CD4-positive, alpha-beta T cell treated with Interleukin-1 beta for 1 hour (primary cell): Measurements from ENCODE around the gene GLYR1.

ENCODE experiments used
- DNase-seq, 2 donors: peaks; one replicate each; pipeline ENCODE4 v3.0.0-alpha.2; 2020 to 2022

Gene GLYR1

DNA sequence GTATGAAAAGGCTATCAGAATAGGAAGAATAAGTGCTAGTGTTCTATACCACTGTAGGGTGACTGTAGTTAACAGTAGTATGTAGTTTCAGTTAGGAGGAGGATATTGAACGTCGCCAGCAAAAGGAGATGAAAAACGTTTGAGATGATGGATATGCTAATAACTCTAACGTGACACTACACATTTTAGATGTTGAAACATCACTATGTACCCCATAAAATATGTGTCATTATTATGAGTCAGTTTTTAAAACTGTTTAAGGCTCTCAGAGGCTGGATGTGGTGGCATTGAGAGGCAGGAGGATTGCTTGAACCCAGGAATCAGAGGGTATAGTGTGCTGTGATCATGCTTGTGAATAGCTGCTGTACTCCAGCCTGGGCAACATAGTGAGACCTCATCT is 32.0 kb upstream of the GLYR1 start:
- no peak for DNase-seq

DNA sequence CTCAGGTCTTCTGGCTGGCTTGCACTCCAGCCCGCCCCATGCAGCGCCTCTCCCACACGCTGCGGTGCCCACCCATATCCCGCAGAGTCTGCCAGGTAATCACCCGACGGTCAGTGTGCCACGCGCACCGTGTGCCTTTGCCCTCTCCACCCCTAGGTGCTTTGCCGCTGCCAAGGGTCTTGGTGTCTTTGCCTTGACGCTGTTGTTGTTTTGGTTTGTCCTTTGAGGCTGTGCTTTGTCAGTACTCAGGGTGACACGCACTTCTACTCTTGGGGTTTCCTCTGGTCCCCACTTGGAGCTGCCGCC is 30.2 kb upstream of the GLYR1 start:
- DNase-seq, result no peak

DNA sequence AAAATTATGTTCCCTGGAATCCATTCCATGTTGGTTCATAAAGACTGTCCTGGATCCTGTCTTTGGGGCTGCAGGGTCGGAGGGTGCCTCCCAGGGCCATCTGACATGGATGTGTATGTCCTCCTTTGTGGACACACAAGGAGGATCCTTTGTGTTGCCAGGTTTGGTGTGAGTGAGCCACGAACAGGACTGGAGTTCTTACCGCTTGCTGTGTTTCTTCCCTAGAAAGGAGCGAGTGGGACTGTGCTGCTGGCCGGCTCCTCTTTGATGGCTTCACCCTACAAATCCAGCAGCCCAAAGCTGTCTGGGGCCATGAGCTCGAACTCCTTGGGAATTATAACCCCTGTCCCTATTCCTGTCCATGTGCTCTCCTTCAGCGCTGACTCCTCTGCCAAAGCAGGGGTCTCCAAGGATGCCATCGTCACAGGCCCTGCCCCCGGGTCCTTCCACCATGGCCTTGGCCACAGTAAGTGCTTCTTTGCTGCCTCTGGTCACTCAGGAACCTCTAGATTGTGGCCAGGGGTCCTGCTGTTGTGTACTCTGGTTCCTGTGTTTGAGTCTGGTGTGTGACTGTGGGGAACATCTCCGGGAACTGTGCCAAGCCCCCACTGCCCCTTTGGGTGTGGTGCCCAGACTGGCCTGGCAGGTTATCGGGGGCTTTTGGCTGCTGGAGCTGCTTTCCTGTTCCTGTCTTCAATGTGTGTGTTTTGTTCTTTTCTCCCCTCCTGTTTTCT is 29.7 kb upstream of the GLYR1 start:
- DNase-seq, result no peak

DNA sequence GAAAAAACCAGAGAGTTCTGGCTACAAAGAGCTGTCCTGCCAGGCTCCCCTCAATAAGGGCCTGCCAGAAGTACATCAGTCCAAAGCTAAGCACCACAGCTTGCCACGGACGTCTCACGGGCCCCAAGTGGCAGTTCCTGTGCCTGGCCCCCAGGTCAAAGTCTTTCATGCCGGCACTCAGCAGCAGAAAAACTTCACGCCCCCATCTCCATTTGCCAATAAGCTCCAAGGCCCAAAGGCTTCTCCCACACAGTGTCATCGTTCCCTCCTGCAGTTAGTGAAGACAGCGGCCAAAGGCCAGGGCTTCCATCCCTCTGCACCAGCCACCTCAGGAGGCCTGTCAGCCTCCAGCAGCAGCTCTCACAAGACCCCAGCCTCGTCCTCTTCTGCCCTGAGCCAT is 27.6 kb upstream of the GLYR1 start:
- DNase-seq, result no peak

DNA sequence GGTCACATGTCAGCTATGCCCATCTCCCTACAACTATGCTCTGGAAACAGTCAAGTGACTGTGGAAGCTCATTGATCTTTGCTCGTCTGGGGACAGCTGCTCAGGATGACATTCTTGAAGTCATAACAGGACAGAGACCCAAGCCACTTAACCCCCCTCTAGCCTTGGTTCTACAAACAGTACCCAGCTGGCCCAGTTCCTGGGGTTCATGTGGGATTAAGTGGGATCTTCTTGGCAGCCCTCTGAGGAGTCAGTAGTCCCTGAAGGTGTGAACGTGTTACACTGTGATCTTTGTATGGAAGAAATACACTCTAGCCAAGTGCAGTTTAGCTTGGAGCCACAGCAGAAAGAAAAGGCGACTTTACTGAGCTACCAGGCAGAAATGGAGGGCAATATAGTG is 26.0 kb upstream of the GLYR1 start:
- DNase-seq, result no peak

DNA sequence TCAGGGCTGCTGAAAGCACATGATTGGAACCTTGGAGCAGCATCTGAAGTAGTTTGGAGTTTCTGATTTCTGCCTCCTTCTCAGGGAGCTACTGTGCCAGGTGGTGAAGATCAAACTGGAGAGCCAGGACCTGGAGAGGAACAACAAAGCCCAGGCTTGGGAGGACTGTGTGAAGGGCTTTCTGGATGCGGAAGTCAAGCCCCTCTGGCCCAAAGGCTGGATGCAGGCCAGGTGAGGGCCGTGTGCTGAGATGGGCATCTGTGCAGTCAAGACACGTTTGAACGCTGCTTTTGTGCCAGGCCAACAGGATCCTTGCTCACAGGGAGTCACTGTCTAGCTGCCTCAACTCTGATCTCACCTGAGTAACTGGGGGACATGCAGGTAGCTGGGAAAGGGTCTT is 24.0 kb upstream of the GLYR1 start:
- DNase-seq, result no peak

DNA sequence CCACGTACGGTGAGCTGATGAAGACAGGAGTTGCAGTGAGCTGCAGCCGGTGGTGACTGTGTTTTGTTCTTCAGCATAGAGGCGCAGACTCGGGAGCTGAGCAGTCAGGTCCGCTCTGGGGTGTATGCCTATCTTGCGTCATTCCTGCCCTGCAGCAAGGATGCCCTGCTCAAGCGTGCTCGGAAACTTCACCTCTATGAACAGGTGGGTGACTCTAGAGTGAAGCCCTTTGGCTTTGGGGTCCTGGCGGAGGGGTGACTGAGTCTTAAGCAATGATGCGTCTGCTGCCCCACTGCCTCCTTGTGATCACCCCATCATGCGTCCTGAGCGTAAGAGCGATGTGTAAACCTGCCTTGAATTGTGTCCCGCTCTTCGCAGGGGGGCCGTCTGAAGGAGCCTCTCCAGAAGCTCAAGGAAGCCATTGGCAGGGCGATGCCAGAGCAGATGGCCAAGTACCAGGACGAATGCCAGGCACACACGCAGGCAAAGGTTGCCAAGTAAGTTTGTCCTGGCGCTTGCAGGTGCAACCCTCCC is 23.1 kb upstream of the GLYR1 start:
- no peak for DNase-seq

DNA sequence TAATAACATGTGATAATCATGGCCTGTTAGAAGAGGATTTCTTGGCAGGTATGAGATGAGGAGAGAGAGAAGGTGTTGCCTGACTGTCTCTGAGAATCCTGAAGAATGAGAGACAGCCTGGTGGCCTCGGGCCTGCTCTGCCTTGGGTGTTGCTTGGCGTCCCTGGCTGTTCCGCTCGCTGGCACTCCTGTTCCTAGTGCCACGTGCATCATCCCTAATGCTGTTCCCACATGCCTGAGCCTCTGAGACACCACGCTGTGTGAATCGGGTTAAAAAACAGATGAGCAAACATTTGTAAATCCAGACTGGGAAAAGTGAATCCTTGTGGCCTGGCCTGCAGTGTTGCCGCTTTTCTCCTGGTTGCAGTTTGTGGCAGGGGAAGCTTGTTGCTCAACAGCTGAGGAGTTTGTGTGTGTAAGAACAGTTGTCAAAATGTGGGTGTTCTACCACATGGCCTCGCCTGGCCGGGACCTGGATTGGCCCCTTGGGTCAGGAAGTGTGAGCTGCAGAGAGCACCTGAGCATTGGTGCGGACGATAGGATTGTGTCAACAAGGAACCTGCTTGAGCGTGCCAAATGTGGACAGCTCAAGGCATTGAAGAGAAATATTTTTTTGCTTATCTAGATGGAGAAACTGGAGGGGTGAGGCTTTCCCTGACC is 22.2 kb upstream of the GLYR1 start:
- DNase-seq, result no peak

DNA sequence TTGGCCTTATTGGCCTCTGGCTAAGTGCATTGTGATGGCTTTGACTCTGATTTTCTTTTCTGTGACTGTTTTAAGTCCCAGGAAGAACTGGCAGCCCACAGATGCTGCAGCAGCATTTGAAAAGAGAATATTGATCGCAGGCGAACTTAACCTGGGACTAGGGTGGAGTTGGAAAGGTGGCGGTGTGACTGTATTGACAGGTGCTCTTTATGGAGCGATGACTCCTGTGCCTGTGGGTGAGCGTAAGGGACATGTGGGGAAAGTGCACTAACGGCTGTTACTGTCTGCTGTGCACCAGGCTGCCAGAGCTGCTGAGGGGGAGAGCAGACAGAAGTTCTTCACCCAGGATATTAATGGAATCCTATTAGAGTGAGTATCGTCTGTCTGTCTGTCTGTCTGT is 21.4 kb upstream of the GLYR1 start:
- DNase-seq, result no peak

DNA sequence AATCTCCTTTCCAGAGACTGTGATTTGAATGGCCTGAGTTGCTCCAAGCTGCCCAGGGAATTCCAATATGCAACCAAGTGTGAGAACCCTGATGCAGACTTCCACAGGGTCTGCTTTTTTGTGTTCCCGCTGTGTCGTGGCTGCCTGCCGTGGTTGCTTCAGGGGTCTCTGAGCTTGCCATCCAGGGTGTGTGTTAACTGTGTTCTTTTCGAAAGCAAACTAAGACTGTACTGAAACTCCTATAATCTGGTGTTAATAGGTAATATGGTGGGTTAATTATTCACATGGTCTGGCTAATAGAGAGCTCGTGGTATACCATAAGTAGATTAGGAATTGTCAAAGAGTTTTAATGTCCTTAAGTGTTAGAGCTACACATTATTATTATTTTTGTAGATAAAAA is 20.9 kb upstream of the GLYR1 start:
- no peak for DNase-seq

DNA sequence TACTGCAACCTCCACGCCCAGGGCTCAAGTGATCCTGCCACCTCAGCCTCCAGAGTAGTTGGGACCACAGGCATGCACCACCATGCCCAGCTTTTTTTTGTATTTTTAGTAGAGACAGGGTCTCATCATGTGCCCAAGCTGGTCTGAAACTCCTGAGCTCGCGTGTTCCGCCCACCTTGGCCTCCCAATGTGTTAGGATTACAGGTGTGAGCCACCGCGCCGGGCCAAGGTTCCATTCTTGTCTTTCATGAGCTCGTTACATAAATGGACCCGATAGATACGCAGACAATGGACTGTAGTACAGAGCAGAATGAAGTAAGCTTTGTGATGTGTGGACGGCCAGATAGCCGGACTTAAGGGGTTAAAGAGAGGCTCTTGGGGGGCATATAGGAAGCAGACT is 19.5 kb upstream of the GLYR1 start:
- no peak for DNase-seq

DNA sequence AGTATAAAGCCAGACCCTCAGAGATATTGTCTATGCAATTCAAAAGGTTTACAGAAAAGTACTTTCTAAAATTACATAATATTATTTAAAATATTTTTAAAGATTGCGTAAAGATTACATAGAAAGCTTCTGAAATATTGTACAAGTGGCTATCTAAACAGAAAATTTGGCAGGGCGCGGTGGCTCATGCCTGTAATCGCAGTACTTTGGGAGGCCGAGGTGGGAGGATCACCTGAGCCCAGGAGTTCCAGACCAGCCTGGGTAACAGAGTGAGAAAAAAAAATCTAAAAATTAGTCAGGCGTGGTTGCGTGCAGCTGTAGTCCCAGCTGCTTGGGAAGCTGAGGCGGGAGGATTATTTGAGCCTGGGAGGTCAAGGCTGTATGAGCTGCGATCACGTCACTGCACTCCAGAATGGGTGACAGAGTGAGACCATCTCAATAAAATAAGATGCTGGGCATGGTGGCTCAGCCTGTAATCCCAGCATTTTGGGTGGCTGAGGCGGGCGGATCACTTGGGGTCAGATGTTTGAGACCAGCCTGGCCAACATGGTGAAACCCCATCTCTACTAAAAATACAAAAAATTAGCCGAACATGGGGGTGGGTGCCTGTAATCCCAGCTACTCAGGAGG is 18.3 kb upstream of the GLYR1 start:
- no peak for DNase-seq

DNA sequence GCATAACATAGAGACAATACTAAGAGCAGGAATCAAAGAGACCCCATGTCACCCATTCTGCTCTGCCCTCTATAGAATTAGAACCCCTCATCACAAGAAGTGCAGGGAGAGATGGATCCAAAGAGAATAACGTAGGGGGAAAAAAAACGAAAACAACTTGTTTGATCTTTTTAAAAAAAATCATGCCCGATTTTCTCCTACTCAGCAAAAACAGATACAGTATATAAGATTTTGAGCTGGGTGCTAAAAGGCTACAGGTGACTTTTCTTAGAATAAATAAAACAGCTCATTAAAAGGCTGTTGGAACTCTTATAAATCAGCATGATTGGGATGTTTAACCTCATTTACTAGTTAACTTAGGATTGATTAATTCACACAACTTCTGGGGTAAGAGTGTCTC is 17.6 kb upstream of the GLYR1 start:
- DNase-seq, result no peak

DNA sequence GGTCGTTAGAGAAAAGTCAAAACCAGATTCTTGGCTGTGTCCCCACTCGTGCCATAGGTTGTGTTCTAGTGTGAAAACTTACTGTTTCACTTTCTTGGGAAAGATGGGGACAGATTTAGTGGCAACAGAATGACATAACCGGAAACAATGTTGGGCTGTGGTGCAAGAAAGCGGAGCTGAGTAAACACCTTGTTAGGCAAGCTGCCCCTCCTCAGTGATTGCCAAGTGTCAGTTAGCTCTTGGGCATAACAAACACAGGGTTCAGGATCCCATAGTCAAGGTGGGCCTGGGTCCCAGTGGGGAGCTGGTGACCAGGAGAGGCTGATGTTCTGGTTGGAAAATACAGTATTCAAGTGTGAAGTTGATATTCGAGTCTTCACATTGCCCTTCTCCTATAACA is 15.6 kb upstream of the GLYR1 start:
- no peak for DNase-seq

DNA sequence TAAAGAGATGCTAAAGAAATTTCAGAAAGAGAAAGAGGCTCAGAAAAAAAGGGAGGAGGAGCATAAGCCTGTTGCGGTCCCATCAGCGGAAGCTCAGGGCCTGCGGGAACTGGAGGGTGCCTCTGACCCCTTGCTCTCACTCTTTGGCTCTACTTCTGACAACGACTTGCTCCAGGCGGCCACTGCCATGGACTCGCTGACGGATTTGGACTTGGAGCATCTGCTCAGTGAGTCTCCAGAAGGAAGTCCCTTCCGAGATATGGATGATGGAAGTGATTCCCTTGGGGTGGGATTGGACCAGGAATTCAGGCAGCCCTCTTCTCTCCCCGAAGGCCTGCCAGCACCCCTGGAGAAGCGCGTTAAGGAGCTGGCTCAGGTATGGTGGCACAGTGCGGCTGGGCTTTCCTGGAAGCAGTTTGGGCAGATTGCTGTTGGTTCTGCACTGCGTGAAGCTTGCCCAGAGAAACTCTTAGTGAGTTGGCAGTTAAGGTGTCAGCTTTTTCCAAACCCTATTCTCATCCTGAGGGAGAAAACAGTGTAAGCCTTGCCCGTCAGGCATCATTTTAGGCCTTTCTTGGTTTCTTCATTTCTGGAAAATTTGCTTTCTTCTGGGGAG is 13.7 kb upstream of the GLYR1 start:
- DNase-seq, result no peak

DNA sequence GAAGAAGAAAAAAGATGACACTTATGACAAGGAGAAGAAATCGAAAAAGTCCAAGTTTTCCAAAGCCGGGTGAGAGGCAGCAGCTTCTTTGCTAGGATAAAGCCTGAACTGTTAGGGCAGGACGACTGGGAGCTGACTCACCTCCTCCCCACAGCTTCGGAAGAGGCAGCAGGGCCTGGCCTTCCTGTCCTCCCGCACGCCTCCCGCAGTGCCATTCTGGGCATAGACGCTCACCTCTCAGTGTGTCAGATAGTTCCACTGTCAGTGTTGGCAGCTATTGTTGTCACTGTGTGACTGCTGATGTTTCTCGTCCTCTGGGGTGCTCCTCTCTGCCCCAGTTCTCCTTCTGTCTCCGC is 12.8 kb upstream of the GLYR1 start:
- DNase-seq, result no peak

DNA sequence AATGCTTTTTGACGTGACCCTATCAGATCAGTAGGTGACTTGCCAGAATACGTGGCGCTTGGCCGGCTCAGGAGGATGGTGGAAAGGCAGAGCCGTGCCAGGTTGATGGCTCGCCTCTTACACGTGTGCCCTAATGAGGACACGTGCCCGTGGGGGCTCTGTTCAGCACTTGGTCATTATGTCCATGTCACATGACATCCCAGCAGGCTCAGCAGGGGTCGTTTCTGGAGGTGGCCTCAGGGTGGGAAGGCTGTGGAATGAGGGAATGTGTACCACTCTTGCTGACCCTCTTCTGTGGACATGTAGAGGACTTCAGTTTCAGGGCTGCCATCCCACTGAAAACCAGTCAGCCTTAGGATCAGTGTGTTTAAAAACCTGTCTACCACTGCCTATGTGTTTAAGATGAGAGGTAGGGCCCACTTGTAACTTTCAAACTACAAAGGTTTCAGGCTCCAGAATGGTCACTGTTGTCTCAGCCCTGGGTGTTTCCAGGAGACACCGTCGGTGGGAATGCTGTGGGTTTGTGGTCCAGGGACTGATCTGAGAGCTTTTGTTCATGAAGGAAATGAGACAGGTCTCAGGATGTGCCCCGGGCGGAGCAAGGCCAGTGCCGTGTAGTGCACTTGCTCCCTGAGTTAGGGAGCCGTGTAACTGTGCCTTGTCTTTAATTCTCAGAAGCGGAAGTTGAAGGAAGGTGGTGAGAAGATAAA is 12.3 kb upstream of the GLYR1 start:
- DNase-seq, result no peak

DNA sequence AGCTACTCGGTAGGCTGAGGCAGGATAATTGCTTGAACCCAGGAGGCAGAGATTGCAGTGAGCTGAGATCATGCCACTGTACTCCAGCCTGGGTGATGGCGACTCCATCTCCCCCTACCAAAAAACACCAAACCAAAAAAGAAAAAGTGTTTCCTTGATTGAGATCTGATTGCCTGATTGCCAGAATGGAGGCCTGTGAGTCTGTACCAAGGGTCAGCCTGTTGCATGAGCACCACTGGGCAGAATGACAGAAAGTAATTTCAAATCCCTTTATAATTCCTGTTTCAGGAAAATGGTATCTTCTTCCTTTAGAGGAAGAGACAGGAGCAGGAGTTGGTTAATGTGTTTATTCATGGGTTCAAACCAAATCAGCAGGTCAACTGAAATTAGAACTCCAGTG is 8.7 kb upstream of the GLYR1 start:
- no peak for DNase-seq

DNA sequence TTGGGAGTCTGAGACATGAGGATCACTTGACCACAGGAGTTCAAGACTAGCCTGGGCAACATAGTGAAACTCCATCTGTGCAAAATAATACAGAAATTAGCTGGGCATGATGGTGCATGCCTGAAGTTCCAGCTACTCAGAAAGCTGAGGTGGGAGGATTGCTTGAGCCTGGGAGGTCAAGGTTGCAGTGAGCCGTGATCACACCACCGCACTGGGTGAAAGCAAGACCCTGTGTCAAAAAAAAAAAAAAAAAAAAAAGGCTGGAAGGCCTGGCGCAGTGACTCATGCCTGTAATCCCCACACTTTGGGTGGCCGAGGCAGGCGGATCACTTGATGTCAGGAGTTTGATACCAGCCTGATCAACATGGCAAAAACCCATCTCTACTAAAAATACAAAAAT is 8.3 kb upstream of the GLYR1 start:
- DNase-seq, result no peak

DNA sequence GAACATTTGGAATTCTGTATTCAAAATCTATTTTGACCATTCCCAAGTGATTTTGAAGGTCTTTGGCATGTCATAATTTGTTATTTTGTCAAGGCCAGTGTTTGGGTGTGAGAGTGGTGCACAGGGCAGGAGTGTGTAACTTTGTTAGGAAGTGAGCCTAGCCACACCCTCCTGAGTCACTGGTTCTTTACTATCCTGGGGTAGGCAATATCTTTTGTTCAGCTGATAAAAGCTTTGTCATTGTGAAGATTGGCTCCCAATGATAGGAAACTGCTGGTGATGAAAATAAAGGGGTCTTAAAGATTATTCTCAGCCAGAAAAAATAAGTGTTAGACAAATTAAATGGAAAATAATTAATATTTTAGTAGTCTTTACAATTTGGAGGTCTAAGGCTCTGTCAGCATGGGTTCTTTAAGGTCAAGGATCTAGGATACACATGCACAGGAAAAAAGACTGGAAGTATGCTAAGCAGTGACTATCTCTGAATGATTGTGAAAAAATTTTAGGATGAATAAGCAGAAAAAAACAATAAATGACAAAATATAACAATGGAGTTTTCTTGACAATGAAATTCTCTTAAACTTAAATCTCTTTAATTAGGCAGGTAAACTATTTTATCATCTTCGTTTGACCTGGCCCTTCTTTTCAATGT is 5.3 kb upstream of the GLYR1 start:
- DNase-seq, result peak in 1 of 2 donors; percentile 6

DNA sequence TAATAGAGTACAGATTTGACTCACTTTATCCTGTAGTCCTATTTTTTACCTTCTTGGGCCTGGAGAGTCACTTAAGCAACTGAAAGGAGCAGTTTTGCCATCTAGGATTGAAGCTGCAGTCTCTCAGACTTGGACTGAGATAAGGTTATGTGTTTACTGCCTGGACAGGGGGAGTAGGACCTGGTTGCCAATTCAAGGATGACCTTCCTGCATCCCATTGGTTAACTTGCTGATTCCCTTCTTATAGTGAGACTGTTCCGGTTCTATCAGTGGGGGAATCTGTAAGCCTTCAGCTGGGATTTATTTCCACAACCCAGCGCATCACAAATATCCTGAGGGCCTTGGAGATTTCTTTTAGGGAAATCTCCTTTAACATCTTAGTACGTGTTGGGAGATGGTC is 3.1 kb upstream of the GLYR1 start:
- DNase-seq, result no peak

DNA sequence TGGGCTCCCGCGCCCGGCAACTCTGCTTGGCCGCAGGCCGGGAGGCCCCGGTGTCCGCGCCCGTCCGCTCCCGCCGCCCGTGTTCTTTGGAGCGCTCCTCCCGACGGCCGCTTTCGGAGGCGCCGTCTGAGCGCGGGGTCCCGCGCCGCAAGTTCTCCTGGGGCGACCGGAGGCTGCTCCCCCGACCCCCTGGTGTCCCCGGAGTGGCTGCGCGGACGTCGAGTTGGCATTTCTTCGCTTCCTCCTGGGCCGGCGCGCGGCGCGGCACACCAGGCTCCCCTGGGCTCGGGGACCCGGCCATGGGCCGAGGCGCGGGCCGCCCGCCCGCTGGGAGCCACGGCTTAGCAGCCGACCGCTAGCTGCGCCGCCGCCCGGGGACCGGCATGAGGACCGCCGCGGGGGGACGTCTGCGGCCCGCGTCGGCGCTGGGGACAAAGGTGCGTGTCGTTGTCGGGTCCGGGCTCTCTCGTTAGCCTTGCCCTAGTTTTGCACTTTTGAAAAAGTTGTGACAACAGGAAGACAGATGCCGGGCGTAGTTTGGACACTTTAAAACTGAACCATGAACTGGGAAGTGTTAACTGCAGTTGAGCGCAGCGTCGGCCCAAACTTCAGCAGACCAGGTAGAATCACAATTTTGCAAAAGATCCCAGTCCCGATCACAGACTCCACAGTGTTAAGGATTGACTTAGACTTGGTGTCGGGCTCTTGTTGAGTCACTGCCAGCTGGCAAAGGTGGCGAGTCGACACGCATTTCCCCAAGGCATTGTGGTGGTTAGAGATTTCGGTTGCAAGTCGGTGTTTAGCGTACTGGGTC is 893 bp upstream of the GLYR1 start:
- peak; percentile 37 to 47 for DNase-seq
